Hepatic stellate cell (primary cell): ENCODE results near the gene PHLPP1.

Experiments used
- DNase-seq: peaks from one replicate; pipeline ENCODE4 v3.0.0; 2011; ENCODE audit warnings: low spot score

PHLPP1 gene

DNA sequence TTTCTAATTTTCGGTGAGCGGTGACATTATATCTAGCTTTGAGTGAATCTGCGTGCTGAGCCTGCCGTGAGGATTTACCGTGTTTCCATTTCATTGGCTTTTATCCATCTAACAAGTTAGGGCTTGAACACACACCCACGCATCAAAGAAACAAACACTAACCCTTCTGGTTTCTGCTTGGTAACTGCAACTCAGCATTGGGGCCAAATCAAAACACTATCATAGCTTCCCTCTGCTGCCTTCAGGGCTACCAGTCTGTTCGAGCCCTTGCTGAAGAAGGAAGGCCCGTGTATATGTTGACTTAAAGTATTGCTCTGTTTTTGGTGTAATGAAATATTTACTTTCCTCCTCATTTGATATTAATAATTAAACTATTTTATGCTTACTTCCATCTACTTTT is 227.2 kb downstream of the PHLPP1 start:
- no peak for DNase-seq

- DNase-seq, result no peak
Observed at GRCh38 chr18:62944454-62944853, 229.1 kb downstream of the PHLPP1 start.

DNA sequence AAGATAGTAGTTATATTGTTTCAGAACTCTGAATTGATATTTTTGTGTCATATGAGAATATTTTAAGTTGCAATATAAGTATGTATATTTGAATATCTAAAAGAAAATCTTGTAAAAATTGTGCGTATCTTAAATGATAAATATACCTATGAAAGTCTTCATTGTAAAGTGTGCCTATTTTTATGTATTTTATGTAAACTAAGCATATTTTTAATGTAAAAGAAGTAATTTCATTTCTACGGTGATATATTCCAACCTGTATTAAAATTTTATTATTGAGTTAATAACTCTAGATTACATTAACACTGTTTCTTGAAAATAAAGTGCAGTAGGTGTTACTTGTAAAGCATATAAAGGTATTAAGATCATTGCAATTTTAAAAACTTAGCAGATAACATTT is 233.4 kb downstream of the PHLPP1 start:
- no peak for DNase-seq

- DNase-seq, result no peak
Observed at GRCh38 chr18:62950246-62950645, 234.9 kb downstream of the PHLPP1 start.

- DNase-seq, result no peak
Observed at GRCh38 chr18:62952807-62953206, 237.5 kb downstream of the PHLPP1 start.

DNA sequence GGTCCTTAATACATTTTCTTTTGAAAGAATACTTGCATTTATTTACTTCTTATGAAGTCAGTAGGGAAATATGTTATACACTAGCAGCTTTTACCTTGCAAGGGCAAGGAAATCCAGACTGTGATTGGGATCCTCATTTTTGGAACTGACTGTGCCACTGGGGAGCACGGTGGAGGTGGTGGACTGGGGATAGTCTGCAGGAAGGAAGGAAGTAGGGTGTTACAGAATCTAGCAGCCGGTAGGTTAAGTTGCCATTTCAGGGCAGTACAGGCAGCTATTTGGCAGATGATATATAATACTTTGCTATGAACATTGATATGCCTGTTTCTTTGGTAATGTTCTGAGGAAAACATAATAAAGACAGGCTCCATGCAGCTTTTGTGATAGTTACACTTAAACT is 238.3 kb downstream of the PHLPP1 start:
- DNase-seq, result no peak

GRCh38 chr18:62954366-62954765 is 239.0 kb downstream of the PHLPP1 start:
- no peak for DNase-seq

GRCh38 chr18:62957885-62958472 is 242.6 kb downstream of the PHLPP1 start:
- DNase-seq, result no peak

DNA sequence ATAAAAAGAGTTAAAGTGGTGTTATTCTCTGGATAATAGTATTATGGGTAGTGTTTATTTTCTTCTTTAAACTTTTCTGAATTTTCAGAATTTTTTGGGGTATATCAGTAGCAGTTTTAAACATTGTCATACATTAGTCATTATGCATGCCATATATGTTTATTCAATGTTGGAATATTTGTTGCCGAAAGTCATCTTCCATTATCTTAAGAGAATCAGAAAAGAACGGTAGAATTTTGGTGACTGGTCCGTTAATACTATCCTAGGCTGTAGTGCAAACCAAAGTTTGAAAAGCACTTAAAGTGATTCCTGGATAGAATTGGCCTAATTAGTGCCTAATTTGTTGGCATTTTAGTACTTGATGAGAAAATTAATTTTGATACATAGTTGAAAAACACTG is 244.1 kb downstream of the PHLPP1 start:
- DNase-seq, result no peak

- DNase-seq, result no peak
Observed at GRCh38 chr18:62963507-62963906, 248.2 kb downstream of the PHLPP1 start.

DNA sequence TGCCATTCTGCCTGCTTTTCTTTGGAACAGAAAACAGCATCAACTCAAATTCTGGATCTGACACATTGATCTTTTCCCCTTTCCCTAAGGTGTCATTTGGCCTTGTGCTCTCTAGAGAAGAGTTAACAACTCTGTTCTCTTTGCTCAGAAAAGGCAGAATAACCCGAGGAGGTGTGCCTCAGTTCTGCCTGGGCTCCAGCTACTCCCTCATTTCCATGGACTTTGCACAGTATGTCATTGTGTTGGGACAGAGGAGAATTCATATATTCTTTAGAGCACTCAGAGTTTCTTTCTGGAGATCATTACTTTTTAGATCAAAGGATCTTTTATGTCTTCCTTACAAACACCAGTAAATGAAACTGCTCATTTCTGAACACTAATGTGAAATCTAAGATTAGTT is 249.1 kb downstream of the PHLPP1 start:
- DNase-seq, result no peak

- no peak for DNase-seq
Observed at GRCh38 chr18:62967089-62967488, 251.7 kb downstream of the PHLPP1 start.

DNA sequence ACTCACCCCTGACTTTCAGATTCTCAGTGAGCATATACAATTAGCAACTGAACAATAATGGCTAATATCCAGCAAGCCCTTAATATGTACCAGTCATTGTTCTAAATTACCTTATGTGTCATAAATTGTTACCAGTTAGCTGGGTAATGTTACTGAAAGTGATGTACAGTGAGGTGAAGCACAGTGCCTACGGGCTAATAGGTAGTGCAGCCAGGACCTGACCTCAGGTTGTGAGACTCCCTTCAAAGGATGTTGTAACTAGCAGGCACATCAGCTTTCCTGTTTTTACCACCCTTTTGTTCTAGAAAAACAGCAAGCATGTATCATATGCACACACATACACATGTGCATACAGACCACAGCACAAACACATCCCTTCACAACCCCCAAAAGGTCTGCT is 258.3 kb downstream of the PHLPP1 start:
- no peak for DNase-seq

DNA sequence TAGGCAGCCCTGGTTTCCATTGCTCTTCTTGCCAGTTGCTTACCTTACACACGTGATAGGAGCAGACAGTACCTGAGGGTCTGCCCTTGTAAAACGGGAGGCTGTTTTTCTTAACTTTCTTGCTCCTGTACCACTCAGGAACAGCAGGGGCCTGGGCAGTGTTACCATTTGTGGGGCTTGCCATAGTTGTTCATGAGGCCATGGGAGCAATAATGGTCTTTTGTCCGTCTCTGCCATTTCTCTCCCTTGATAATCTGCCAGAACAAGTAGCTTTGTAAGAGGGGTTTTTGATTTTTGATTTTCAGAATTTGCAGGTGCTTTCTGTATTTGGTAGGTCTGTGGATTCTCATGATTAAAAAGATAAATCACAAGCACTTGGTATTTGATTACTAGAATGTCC is 259.0 kb downstream of the PHLPP1 start:
- no peak for DNase-seq

DNA sequence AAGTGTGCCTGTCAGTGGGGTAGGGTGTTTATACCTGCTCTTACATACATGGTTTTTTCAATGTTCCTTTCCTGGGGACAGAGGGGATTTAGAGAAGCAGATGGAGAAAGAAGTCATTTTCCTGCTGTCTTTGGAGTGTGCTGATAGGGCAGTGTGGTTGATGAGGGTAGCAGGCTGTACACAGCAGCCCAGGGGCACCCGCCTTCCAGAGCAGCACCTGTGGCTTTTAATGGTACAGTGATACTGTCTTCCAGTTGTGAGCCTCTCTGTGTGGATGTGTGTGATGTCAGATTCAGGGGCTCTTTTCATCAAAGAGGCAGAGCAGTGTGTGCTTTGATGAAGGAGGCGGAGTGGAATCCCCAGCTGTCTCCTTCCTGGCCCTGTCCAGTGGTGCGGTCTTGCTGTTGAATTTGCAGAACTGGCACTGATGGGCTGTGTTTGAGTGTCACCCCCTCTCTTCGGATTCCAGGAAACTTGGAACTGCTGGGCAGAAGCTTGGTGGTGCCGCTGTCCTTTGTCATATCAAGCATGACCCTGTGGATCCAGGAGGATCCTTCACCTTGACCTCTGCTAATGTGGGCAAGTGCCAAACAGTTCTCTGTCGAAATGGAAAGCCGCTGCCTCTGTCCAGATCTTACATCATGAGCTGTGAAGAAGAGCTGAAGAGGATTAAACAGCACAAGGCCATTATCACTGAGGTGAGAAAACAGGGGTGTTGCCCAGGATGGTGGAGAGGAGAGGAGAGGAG is 259.8 kb downstream of the PHLPP1 start:
- DNase-seq, result no peak

GRCh38 chr18:62975785-62976184 is 260.4 kb downstream of the PHLPP1 start:
- DNase-seq, result no peak

- no peak for DNase-seq
Observed at GRCh38 chr18:62976227-62976626, 260.9 kb downstream of the PHLPP1 start.

DNA sequence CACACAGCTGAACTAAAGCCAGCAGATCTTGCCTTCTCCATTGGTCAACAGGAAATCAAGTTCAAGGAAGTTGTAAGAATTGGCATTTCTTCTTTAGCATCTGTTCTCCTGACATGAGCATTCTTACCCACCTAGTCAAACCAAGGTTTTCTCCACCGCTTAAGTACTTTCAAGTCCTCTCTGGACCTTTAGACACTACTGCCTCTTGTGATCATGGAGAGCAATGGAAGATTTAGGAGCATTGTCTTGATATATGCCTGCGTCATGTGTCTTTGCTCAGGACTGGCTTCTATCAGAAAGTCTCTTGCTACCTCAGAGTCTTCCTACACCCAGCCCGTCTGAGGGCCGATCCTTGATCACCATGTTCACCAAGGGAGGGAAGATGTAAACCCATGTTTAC is 262.2 kb downstream of the PHLPP1 start:
- no peak for DNase-seq

- DNase-seq, result no peak
Observed at GRCh38 chr18:62978251-62979049, 263.1 kb downstream of the PHLPP1 start.

- no peak for DNase-seq
Observed at GRCh38 chr18:62979176-62979575, 263.8 kb downstream of the PHLPP1 start.

- DNase-seq, result no peak
Observed at GRCh38 chr18:62979900-62980299, 264.6 kb downstream of the PHLPP1 start.

DNA sequence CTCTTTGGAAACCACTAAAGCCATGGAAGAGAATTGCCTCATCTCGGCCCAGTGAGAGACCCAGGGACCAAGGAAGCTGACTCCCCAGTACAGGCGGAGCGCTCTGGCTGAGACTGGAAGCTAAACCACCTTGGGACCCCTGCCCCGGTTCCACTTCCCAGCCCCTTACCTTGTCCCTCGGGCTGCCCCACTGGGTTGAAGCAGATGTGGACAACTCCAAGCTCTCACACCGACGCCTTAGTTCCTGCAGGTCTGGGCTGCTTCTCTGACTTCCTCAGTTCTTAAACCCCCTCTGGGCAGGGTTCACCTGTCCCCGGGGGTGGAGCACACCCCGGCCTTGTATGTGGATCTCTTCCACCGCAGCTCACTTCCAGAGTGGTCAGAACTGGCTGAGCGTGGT is 266.2 kb downstream of the PHLPP1 start:
- no peak for DNase-seq

GRCh38 chr18:62982600-62983251 is 267.4 kb downstream of the PHLPP1 start:
- peak; percentile 72 for DNase-seq
